GM18519 (cell line): ENCODE results near the gene FAM180A.
"Not testable (repeated sequence)": the region's sequence is repeated elsewhere in the genome, so short reads cannot be mapped to it uniquely, and the experiment has no call there.

ENCODE experiments used
- ATAC-seq: cut with Tn5 transposase; IDR thresholded peaks from one replicate; pipeline ENCODE4 v1.9.1; 2021; ENCODE audit warnings: mild to moderate bottlenecking, moderate library complexity; ENCODE audit not compliant: unreplicated experiment, low FRiP score

The FAM180A gene

DNA sequence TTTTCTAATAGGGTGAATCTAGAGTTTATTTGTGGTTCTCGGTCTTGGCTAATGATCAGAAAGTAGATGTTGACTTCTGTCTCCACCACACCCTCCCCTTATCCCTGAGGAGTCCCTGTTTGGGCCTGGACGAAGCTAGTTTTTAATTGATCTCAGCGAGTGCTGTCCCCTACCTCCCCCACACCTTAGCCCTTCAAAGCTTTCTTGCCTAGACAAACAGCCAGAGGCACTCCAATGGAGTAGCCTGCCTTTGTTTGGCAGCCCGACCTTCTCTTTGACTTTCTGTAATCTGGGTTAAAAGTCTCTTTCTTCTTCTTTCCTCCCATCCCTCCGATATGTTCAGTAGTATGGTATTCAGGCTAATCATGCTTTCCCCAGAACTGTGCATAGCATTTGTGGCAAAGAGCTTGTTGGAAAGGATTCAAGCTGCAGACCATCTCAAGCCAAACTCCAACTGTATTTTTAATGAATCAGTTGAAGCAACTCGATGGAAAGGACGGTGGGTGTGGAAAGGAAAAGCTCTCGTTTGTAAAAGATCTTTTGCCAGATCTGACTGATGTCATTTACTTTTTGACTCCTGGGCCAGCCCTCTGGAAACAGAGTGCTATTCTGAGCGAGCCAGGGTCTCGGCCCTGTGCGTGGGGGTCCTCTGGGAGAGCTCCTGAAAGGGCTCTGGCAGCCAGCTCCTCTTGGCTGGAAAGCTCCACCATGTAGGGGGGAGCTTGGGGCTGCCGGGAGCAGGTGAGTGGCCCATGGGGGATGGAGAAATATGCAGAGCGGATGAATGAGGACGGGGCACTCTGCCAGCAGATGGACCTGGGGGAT, 4.5 kb downstream of the FAM180A start:
- no peak for ATAC-seq

DNA sequence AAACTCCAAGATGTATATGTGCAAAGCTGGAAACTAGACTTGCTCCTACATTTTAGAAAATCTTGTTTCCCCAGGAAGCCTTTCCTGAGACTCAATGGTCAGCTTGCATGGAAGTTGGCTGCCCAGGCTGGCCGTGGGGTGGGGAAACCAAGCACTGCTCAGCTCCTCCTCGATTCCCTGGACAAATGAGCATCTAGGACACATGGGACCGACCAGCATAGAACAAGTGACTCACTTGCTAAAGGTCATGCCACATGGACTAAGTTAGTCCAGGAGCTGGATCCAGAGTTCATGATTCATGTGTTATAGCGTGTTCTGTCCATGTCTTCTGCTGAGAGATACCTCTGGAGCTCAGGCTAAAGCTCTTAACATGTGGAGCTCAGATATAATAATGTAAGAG, 6.2 kb downstream of the FAM180A start:
- no peak for ATAC-seq

DNA sequence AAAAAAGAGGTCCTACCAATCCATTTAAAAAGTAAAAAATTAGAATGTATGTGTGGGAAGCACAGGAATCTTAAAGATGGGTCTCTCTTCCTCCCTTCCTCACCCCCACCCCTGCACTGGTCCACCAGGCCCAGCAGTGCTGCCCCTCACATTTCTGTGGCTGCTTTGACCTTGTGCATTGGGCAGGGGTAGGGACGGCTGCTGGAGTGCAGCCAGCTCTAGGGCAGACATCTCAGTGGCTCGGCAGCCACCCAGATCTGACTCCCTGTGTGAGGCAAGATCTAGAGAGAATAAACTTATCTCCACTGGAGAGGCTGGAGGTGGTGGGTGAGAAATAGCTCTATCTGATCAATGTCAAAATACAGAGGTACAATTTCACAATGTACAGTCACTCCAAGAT, 6.7 kb downstream of the FAM180A start:
- no peak for ATAC-seq

DNA sequence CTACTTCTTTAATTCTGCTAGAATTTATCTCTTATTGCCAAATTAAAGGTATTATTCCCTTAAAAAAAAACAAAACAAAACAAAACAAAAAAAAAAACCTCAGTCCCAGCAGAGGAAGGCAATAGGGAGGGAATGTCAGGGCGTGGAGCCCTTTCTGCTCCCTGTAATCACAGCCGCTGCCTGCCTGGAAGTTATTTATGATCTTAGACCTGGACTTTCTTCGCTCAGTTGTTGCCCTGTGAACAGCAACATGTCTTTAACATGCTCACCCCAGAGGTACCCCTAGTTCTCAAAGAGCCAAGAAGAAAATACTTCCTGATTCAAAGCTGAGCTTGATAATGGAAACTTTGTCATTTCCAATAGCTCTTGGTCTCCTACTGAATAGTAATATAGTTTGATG, 7.7 kb downstream of the FAM180A start:
- no peak for ATAC-seq

DNA sequence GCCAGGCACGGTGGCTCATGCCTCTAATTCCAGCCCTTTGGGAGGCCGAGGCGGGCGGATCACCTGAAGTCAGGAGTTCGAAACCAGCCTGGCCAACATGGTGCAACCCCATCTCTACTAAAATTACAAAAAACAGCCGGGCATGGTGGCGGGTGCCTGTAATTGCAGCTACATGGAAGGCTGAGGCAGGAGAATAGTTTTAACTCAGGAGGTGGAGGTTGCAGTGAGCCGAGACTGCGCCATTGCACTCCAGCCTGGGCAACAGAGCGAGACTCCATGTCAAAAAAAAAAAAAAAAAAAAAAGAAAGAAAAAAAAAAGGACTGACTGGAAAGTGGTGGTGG, 11.3 kb downstream of the FAM180A start:
- not testable (repeated sequence) for ATAC-seq

DNA sequence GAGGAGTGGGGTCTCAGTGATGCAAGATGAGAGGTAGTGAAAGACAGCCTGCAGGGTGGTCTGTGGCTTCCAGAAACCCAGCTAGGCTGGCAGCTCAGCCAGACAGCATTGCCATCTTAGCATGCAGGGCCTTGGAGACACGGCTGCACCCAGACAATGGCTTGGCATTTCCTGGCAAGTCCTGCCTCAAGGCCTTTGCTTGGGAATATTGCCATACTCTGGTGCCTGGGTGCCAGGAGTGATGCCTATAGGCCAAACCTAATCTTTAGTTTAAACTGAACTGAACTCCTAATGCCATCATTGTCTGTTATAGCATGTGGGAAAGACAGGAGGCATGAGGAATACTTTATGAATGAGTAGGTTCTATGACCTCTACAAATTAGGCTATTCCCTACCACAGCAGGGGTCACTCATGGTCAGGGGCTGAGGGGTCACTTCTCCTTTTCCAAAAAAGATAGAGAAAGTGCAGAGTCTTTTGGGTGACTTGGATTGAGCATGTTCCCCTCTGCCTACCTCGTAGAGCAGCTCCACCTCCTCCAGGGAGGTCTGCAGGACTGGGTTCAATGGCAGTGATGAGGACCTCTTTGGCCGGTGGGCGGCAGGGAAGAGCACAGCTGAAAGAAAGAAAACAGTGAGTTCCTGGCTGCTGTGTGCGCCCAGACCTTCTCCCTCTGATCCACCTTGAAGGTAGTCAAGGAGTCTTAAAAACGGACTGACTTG, 11.9 kb downstream of the FAM180A start:
- no peak for ATAC-seq

DNA sequence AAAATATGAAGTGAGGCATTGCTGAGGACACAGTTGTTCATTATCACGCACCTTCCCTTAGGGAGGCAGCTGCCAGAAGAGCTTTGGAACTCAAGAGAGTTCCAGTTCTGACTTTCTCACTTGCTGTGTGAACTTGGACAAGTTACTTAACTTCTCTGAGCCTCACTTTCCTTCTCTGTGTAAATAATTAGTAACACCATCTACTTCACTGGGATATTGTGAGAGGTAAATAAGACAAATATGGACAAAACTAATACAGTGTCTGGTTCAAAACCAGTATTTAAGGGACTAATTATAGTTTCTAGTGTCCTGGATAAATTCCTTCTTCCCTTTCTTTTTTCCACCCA, 14.3 kb downstream of the FAM180A start:
- no peak for ATAC-seq

DNA sequence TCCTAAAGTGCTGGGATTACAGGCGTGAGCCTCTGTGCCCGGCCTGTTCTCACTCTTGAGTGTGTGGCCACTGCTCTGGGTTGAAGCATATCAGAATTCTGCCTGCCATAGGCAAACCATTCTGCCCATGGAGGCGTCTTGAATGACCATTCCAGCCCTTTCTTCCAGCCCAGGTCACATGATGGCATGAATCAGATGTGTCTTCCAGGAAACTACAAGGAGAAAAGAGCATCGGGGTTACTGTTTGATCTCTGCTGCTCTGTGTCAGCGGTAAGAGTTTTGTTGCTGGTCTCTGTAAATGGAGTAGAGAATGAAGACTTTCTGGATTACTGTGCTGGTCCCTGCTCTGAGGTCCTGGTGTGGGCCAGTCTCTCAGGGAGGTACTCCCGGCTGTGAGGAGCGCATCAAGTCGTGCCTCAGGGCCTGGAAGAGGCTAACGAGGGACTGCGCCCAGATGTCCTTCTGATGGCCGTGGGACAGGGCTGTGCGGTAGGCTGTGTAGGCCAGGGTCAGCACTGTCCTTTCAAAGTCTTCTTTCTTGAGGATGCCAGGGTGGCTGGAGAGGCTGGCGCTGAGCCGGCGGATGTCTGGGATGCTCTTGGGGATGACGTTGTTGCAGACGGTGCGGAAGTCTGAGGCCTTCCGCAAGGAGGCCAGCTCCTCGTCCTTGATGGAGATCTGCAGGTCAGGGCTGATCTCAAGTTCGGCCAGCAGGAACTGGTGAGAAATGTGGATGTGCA, 14.8 kb downstream of the FAM180A start:
- no peak for ATAC-seq

DNA sequence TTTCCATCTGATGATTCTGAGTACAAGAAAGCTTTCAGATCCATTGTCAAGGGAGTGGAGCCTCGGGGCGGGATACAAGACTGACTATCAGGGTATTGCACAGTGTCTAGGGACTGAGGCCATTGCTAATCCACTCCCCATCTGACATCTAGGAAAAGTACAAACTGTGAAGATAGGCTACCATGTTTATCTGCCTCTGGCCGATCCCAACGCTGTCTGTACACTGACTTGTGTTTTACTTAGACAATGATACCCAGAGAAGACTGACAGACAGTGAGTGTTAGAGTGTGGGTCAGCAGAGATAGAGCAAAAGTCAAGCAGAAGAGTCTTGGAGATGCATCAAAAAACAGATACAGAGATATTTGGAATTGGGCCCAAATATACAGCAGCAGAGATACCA, 17.5 kb downstream of the FAM180A start:
- no peak for ATAC-seq

DNA sequence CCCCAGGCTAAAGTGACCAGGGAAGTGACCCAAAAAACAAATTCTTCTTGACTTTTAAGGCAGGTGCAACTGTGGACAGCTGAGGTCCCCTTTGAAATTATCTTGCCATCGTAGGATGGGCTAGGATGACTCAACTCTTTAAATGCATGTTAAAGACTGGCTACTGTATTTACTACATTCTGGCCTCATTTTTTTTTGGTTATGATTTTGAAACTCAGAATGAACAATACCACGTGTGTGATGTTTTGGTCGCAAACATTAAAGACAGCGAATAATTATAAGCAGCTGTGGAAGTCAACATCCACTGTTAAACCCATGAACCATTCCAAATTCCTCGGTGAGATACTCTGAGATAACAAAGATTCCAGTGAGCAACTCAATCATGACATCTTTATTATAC, 19.4 kb downstream of the FAM180A start:
- ATAC-seq = no peak

DNA sequence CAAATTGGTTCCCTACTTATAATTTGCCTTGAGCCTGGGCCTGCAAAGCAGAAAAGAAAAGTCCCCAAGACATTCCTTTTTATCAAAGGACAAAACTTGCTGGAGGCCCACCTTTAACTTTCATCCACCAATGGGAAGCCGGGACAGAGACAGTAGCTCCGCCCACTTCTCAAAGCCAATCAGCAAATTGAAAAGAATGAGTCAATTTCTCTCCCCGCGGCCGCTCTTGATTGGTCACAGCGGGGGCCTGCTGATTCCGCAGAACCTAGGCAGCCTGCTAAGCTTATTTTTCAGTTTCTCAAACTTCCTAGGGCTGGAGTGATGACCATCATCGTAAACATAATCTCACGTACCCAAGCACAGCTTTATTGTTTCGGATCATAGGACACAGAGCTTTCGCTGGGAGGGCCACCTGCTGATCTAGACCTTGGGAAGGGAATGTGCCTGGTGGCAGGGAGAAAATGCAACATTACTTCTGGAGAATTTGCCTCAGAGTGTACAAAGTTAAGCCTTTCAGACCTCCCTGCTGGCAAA, 20.4 kb downstream of the FAM180A start, which contains the start of gene SLC13A4:
Gene SLC13A4, minus strand, starts transcription at position 51 of the 534 bp plus-strand sequence. CDS start 690 bp downstream, outside the sequence.
- ATAC-seq = no peak

DNA sequence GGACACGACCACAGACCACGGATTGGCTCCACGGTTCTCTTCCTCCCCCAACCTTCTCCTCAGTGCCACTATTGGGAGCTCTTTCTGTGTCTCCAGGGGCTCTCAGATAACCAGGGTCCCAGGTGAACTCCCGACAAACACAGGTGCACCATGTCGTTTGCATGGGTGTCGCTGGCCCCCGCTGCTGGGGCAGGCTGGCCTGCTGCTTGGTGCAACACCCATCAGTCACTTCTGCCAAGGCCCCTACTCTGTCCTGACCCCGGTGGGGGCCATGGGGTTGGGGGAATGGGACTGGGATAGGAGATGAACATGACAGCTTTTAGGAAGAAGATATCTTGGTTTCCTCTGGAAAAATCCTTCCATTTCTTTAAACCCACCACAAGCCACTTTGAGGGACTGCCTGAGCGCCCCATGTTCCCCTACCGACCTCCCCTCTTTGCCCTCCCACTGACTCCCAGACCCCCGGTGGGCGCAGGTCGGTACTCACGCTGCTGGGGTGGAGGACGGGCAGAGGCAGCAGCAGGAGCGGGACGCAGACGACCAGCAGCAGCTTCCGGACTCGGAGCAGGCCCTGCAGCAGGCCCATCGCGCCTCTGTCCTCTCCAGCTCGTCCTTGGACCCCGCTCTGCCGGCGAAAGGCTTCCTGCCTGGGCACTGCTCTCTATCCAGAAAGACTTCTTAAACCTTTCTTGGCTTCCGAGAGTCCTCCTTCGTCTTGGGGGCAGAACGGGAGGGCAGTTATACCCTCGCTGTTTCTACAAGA, 21.5 kb downstream of the FAM180A start:
- no peak for ATAC-seq

DNA sequence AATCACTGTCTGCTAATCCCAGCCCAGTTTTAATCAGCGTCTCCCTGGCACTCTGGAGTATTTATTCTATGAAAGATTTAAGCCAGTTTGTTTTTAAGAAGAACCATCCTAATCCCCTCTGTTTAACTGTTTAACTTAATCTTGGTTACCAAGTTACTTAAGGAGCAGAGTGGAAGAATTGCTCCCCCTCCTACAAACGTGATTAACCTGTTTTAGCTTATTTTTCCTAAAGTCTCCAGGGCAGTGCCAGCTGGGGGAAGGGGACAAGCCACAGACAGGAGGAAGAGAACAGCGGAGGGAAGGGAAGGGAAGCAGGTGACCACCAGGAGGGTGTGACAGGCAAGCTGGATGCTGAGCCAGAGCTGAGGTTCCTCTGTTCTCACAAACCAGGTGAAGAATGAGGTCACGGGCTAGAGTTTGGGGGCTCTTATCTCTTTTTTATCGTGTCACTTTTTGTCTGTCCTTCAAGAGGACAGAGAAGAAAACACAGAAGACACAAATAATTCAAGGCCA, 22.3 kb downstream of the FAM180A start:
- no peak for ATAC-seq

DNA sequence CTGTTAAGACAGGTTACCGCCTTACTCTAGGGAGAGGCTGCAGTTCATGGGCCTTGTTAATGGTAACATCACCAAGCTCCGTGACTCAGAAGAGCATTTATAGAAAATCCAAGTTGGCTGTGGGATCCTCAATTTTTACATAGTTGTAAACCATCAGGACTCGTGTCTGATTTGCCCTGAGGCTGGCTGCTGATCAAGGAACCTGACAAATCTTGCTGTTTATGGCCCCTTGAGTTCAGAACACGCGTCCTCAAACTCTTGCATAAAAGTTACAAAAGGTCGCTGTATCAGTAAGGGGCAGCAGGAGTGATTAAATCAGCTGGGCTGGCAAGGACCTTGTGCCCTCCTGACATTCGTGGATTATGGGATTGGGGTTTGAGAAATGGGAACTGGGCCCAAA, 25.2 kb downstream of the FAM180A start:
- no peak for ATAC-seq

DNA sequence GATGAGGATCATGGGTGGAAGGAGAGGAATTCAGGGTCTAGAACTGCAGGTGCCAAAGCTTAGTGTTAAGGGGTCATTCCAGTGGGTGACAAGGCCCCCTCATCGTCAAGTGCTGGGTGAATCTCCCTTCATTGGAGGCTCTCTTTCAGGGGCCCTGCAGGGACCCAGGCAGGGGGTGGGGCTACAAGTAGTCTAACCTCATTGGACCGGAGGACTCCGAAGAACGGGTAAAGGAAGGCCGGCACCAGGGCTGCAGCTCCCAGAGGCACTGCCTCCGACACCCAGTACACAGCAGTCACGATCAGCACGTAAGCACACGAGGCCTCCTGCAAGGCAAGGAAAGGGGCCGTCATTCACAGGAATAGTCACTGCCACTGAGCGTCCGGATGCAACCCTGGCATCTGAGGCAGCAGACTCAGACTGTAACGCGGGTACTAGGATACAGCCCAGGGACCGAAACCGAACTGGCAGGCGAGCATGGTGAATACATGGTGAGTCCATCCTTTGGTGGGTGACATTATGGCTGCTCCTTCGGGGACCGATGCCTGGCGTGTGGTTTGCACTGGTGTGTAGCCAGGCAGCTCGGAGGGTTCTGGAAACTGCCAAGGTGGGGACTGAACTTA, 27.3 kb downstream of the FAM180A start:
- no peak for ATAC-seq

DNA sequence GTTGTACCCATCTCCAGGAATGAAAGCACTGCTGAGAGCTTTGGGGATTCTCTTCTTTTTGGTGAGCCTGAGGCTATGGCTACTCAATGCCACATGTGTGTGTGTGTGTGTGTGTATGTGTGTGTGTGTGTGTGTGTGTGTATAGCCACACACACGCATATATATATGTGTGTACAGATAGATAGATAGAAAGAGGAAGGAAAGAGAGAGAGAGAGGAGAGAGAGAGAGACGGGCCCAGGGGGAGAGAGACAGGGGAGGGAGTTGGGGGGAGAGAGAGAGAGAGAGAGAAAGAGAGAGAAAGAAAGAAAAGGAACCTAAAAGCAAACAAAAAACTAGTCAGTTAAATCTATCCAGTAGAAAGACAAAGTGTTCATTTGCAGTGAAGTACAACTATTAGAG, 28.9 kb downstream of the FAM180A start:
- ATAC-seq = no peak

DNA sequence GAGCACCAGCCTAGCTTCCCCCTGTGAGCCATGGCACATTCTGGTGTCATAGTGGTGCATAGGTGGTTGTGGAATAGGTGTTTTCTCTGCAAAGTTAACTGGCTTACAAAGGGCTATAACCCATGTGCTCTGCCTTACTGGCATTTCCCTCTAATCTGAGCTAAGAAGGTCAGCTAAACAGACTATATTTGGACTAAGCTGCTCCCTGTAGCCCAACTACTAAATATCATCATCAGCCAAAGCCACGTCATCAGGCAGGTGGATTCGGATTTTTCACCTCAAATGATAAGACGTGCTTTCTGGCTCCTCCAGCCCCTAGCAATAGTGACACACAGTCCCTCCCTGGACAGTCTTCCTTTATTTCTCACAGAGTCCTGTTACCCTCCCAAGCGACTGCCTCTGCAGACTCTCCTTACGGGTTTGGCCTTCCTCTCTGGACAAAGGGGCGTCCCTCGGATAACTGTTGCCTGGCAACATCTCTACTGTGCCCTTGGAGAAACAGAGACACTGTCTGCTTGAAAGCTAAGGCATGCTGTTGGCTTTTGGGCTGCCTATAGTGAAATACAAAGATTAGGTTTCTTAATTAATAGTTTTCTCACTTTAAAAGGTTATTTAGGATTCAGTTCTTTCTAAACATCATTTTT, 29.7 kb downstream of the FAM180A start:
- ATAC-seq = no peak

DNA sequence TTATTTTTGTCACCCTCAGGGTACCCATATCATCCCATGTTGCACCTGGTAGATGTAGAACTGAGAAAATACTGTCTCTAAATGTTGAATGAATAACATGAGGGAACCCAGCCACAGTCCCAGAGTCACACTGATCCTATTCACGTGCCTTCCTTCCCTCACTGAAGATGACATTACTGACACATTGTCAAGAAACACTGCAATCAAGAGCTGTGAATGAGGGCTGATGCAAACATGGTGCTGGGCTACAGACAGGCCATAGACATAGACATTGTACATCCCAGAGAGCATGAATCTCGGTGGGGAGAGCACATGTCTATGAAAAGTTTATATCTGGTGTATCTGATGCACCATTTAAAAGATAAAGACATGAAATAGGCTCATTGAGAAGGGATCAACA, 30.4 kb downstream of the FAM180A start:
- ATAC-seq = no peak

DNA sequence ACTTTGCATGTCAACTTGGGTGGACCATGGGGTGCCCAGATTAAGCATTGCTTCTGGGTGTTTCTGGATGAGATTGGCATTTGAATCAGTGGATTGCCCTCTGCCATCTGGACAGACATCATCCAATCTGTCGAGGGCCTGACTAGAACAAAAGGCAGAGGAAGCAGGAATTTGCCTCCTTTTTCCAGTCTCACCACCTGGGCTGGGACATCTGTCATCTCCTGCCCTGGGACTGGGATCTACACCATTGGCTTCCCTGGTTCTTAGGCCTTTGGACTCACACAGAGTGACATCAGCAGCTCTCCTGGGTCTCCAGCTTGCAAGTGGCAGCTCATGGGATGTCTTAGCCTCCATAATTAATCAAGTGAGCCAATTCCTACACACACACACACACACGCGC, 30.9 kb downstream of the FAM180A start:
- no peak for ATAC-seq
